ENCODE data around the gene EFCAB12.
"Not testable (repeated sequence)": the region's sequence is repeated elsewhere in the genome, so short reads cannot be mapped to it uniquely, and the experiment has no call there.

Gene EFCAB12

DNA sequence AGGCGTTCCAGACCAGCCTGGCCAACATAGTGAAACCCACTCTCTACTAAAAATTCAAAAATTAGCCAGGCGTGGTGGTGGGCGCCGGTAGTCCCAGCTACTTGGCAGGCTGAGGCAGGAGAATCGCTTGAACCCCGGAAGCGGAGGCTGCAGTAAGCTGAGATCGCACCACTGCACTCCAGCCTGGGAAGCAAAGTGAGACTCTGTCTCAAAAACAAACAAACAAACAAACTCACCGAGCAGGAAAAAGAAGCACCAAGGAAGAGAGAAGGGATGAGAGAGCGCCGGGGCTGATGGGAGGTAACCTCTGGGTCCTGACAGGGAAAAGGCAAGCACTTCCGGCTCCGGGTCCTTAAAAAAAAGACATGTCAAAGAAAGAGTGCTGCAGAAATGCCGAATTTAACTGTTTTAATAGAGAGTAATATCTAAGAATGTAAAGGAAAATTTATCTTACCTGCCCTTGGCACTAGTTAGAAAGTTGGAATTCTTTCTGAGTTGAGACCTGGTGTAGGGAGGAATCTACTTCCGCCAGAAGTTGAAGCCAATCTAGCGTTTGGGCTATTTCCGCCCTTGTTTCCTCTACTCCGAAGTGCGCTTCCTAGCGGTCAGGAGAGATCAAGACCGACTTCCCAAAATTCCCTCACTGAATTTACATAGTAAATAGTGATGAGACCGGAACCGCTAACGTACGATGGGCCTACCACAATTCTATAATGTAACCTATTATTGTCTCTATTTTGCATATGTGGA is 29.1 kb downstream of the EFCAB12 start:
- peak; percentile 77 for TF ChIP-seq CTCF (conservative IDR thresholded peaks at IDR 0.05; ENCODE audit: low read depth, low read length)
- peak overlapping the region; percentile 79 for H3K4me3 ChIP-seq (ENCODE audit: low read depth, low read length)
- peak; percentile 98 for DNase-seq (ENCODE audit: low read depth)

DNA sequence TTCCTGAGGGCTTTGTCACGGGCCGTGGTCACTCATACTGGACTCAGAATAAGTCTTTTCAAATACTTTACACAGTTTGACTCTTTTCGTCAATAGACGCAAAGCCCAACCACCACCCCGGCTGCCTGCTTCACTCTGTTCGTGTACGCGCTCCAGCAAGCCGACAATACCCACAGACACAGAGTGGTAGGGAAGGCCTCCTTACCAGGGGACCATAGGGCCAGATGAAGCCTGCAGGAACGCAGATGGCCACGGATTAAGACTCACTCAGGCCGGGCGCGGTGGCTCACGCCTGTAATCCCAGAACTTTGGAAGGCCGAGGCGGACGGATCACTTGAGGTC is 29.7 kb downstream of the EFCAB12 start:
- peak overlapping the region; percentile 79 for H3K4me3 ChIP-seq (ENCODE audit: low read depth, low read length)

DNA sequence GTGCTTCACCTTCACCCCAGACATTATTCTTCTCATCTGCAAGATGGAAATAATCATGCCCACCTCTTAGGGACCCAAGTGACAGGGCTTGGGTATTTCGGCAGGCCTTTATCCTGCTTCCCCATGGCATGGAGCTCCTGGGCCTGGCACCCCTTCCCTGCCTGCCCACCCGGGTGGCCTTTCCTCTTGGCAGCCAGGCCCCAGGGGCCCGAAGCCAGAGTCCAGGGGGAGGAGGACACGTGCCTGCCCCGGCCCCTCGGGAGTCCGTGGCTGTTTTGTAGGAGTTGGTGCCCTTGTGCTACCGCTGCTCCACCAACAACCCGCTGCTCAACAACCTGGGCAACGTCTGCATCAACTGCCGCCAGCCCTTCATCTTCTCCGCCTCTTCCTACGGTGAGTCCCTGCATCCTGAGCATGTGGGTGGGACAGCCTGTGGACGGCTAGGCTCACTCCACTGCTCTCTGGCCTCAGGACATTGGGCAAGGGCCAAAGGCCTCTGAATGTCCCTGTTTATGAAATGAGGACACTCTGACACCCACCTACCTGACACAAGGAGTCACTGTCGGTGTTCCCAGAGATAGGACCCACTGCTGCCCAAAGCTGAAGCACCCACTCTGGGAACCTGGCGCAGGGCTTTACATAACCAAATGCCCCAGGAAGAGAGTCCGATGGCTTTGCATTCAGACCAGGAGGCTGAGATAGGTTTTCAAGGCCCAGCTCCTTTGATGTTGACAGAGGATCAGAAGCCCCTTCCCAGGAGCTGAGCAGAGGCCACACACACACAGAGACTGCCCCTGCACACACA is 34.5 kb downstream of the EFCAB12 start:
- H3K4me3 ChIP-seq (ENCODE audit: low read depth, low read length); DNase-seq (ENCODE audit: low read depth): not testable (repeated sequence)

More for the DNA sequence above, 29.7 kb downstream of the EFCAB12 start:
- peak; percentile 36 for DNase-seq (ENCODE audit: low read depth)
- TF ChIP-seq CTCF (conservative IDR thresholded peaks at IDR 0.05; ENCODE audit: low read depth, low read length), result no peak

GRCh38 chr3:129393271-129393670 is 35.2 kb downstream of the EFCAB12 start:
- TF ChIP-seq CTCF (conservative IDR thresholded peaks at IDR 0.05; ENCODE audit: low read depth, low read length), result no peak
- H3K4me3 ChIP-seq (ENCODE audit: low read depth, low read length), result no peak overlapping the region
- DNase-seq (ENCODE audit: low read depth), result no peak

GRCh38 chr3:129392106-129392887 is 36.1 kb downstream of the EFCAB12 start:
- H3K4me3 ChIP-seq (ENCODE audit: low read depth, low read length); DNase-seq (ENCODE audit: low read depth): not testable (repeated sequence)

GRCh38 chr3:129391583-129391982 is 36.9 kb downstream of the EFCAB12 start:
- DNase-seq (ENCODE audit: low read depth); H3K4me3 ChIP-seq (ENCODE audit: low read depth, low read length): not testable (repeated sequence)

DNA sequence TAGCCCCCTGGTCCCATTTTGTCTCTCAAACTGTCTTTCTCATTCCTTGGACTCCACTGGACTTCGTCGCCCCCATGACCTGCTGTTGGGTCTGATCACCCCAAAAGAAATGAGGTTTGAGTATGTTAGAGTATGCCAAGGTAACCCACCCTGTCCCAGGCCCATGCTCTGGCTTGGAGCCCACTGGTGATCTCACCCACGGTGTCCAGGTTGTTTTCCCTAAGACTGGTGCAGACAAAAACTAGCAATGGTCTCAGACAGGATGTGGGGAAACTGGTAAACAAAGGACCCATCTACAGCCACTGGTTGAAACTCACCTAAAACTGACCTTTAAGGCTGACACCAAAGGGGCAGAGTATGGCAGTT is 38.9 kb downstream of the EFCAB12 start:
- no peak for TF ChIP-seq CTCF (conservative IDR thresholded peaks at IDR 0.05; ENCODE audit: low read depth, low read length)
- no peak overlapping the region for H3K4me3 ChIP-seq (ENCODE audit: low read depth, low read length)
- DNase-seq (ENCODE audit: low read depth), result no peak

DNA sequence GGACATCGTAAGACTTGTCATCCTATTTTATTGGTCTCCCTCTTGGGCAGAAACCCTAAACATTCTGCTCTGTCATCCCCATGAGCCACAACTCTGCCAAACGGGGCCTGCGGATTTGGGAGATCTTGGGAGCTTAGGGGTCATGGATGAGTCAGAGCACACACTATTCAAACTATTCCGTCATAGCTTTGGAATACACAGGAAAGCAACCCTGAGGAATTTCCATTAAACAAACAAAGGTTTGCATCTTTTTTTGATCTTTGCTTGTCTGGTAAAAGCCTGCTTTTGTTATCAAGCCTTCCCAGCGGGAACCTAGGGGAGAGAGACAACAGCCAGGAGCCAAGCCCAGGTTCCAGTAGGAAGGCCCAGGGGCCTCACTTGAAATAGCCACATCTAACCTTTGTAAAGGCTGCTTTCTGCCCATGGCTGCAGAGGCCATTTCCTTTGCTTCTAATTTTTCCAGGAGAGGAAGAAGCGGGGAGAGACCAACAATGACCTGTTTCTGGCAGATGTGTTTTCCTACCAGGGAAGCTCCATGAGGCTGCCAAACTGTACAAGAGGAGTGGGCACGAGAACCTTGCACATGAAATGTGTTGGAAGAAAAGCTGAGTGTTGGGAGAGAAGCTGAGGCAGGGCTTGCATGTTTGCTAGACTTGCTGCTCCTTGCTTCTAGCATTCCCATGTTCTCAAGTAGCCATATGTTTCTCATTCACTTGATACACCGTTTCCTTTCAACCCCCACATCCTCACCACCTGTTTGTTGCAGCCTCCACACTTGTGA is 39.5 kb downstream of the EFCAB12 start:
- not testable (repeated sequence) for H3K4me3 ChIP-seq (ENCODE audit: low read depth, low read length)
- DNase-seq (ENCODE audit: low read depth), result peak; percentile 68

Measured in choroid plexus epithelial cell (primary cell).